ENCODE data around the gene LAMA1.

DNA sequence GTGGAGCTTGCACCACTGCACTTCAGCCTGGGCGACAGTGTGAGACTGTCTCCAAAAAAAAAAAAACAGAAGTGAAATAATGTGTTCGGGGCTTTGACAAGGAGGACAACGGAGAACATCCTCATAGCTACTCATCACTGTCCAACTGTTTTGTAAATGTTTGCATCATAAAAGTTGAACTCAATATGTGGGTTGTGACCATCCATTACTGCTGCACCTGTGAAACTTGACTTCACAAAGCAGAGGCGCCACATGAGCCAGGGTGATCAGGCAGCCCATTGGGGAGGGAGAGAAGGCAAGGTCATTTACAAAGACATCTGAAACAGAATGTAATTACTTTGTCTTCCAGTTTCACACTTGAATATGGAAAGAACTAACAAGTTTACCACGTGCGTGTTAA, 61.6 kb downstream of the LAMA1 start:
- TF ChIP-seq, protein P1, sequence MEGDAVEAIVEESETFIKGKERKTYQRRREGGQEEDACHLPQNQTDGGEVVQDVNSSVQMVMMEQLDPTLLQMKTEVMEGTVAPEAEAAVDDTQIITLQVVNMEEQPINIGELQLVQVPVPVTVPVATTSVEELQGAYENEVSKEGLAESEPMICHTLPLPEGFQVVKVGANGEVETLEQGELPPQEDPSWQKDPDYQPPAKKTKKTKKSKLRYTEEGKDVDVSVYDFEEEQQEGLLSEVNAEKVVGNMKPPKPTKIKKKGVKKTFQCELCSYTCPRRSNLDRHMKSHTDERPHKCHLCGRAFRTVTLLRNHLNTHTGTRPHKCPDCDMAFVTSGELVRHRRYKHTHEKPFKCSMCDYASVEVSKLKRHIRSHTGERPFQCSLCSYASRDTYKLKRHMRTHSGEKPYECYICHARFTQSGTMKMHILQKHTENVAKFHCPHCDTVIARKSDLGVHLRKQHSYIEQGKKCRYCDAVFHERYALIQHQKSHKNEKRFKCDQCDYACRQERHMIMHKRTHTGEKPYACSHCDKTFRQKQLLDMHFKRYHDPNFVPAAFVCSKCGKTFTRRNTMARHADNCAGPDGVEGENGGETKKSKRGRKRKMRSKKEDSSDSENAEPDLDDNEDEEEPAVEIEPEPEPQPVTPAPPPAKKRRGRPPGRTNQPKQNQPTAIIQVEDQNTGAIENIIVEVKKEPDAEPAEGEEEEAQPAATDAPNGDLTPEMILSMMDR (conservative IDR thresholded peaks at IDR 0.05; ENCODE audit: low read length) = no peak
- TF ChIP-seq EZH2phosphoT487 (IDR thresholded peaks at IDR 0.05; ENCODE audit: borderline replicate concordance) = no peak

Measured in Loucy (cell line).